ENCODE results near the gene SMIM22. TPM values are rescaled to one million over a fixed set of nuclear protein-coding genes. Genes with fewer than 3 reads are reported as not detected.

Gene SMIM22
- total RNA-seq, 6 donors from 2014 or later, result 5.2 to 71.0 (median 36.6) TPM

- Histone ChIP-seq H3K27me3 (no peaks in the 10 kb centered on the region), H3K4me3 (no peak overlapping the region), H3K9me3 (no peaks in the 10 kb centered on the region), H3K36me3 (peaks cover 0 to 21% (median 9%) of the 10 kb centered on the region in 4 donors), H3K4me1 (peaks cover 12 to 27% (median 24%) of the 10 kb centered on the region in 4 donors), H3K27ac (no peak overlapping the region)
- TF ChIP-seq POLR2AphosphoS5 (IDR thresholded peaks at IDR 0.05), result no peak
- no peak for TF ChIP-seq POLR2A (IDR thresholded peaks at IDR 0.05)
- TF ChIP-seq, protein P1, sequence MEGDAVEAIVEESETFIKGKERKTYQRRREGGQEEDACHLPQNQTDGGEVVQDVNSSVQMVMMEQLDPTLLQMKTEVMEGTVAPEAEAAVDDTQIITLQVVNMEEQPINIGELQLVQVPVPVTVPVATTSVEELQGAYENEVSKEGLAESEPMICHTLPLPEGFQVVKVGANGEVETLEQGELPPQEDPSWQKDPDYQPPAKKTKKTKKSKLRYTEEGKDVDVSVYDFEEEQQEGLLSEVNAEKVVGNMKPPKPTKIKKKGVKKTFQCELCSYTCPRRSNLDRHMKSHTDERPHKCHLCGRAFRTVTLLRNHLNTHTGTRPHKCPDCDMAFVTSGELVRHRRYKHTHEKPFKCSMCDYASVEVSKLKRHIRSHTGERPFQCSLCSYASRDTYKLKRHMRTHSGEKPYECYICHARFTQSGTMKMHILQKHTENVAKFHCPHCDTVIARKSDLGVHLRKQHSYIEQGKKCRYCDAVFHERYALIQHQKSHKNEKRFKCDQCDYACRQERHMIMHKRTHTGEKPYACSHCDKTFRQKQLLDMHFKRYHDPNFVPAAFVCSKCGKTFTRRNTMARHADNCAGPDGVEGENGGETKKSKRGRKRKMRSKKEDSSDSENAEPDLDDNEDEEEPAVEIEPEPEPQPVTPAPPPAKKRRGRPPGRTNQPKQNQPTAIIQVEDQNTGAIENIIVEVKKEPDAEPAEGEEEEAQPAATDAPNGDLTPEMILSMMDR (IDR thresholded peaks at IDR 0.05), result no peak
- TF ChIP-seq EP300 (IDR thresholded peaks at IDR 0.05), result no peak
- 96% methylated on average over 5 to 16 of the region's 16 CpGs for WGBS, 2 donors
- DNase-seq (no peak), ATAC-seq (ENCODE audit: low FRiP score in 2 of 2) (no peak)
These were observed 3.3 kb downstream of the SMIM22 start for GRCh38 chr16:4798456-4798855.

DNA sequence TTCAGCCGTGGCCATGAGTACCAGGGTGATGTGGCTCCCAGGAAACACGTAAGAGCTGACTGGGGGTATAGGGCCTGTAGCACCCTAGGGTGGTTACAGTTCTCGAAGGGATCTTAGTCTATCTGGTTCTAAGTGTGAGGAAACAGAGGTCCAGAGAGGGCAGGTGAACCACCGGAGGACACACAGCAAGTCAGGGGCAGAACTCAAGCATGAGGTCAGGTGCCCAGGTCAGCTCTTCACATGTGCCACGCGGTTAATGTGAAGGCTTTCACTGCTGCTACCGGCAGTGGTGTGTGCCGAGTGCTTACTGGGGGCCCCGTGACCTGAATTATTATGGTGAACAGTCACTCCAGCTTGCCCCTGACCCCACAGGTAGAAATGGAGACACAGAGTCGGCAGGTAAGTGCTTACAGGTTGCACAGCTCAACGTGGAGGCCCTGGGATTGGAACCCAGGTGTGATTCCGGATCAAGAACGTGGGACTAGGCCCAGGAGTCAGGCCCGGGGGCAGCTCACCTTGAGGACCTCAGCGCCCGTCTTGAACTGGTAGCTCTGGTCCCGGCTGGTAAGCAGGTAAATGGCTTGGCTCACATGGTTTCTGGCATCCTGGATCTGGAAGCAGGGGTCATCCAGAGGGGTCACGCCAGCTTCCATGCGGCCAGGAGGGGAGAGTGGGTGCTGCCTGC, 4.1 kb downstream of the SMIM22 start:
- DNase-seq (no peak), ATAC-seq (ENCODE audit: low FRiP score in 2 of 2) (no peak)
- H3K27ac ChIP-seq, result peak overlapping the region in 1 of 4 donors; percentile 46
- H3K36me3 ChIP-seq, result peaks cover 0 to 22% (median 11%) of the 10 kb centered on the region in 4 donors
- H3K9me3 ChIP-seq, result no peaks in the 10 kb centered on the region
- 86 to 95% methylated on average over 6 to 19 of the region's 19 CpGs for WGBS, 2 donors
- H3K27me3 ChIP-seq, result no peaks in the 10 kb centered on the region
- no peak for TF ChIP-seq POLR2AphosphoS5 (IDR thresholded peaks at IDR 0.05)
- no peak for TF ChIP-seq EP300 (IDR thresholded peaks at IDR 0.05)
- no peak for TF ChIP-seq POLR2A (IDR thresholded peaks at IDR 0.05)
- H3K4me3 ChIP-seq, result no peak overlapping the region
- H3K4me1 ChIP-seq, result peaks cover 15 to 36% (median 26%) of the 10 kb centered on the region in 4 donors

GRCh38 chr16:4800290-4801041, 5.3 kb downstream of the SMIM22 start:
- DNase-seq (peak in 1 of 2 donors; percentile 77), ATAC-seq (ENCODE audit: low FRiP score in 2 of 2) (no peak)
- Histone ChIP-seq H3K4me1 (peaks cover 15 to 37% (median 26%) of the 10 kb centered on the region in 4 donors), H3K36me3 (peaks cover 0 to 34% (median 22%) of the 10 kb centered on the region in 4 donors), H3K27me3 (no peaks in the 10 kb centered on the region), H3K9me3 (no peaks in the 10 kb centered on the region), H3K4me3 (peak overlapping the region in 1 of 4 donors; percentile 88), H3K27ac (peak overlapping the region in 2 of 4 donors; percentile 33 to 46)
- TF ChIP-seq EP300 (IDR thresholded peaks at IDR 0.05) (no peak), POLR2AphosphoS5 (IDR thresholded peaks at IDR 0.05) (no peak), POLR2A (IDR thresholded peaks at IDR 0.05) (peak in 1 of 4 donors; percentile 8)
- 53 to 75% methylated on average over 8 to 13 of the region's 17 CpGs for WGBS, 2 donors

- ATAC-seq (ENCODE audit: low FRiP score in 2 of 2), result no peak
- peak overlapping the region; percentile 76 to 92 (median 82) for H3K27ac ChIP-seq
These were observed 6.1 kb downstream of the SMIM22 start for GRCh38 chr16:4801051-4801961.

More at GRCh38 chr16:4801051-4801961, 6.1 kb downstream of the SMIM22 start:
- DNase-seq, result no peak
- Histone ChIP-seq H3K27me3 (no peaks in the 10 kb centered on the region), H3K9me3 (no peaks in the 10 kb centered on the region), H3K36me3 (peaks cover 0 to 42% (median 28%) of the 10 kb centered on the region in 4 donors), H3K4me3 (peak overlapping the region in 3 of 4 donors; percentile 88 to 94 (median 92)), H3K4me1 (peaks cover 15 to 37% (median 26%) of the 10 kb centered on the region in 4 donors)
- TF ChIP-seq, protein P1 (IDR thresholded peaks at IDR 0.05), result no peak
- TF ChIP-seq POLR2AphosphoS5 (IDR thresholded peaks at IDR 0.05), result no peak
- TF ChIP-seq EP300 (IDR thresholded peaks at IDR 0.05), result no peak
- TF ChIP-seq POLR2A (IDR thresholded peaks at IDR 0.05), result no peak
- WGBS, 2 donors, result 50 to 54% methylated on average over 14 to 27 of the region's 29 CpGs

Data from upper lobe of left lung (tissue), 6 donors.